CD14-positive monocyte (primary cell): ENCODE data around the gene TCEAL5. TPM values are rescaled to one million over a fixed set of nuclear protein-coding genes. Genes with fewer than 3 reads are reported as not detected.
A peak's percentile ranks its signal among the peaks of the same experiment; 100 is the strongest.
"Not testable (repeated sequence)": the region's sequence is repeated elsewhere in the genome, so short reads cannot be mapped to it uniquely, and the experiment has no call there.

ENCODE experiments used
- DNase-seq, 3 donors: peaks; one replicate each; pipeline ENCODE4 v3.0.0-alpha.2; 2011 to 2022
- H2AFZ ChIP-seq: 2 replicates; pipeline ENCODE4 v1.6.0; 2012; ENCODE audit warnings: mild to moderate bottlenecking, low read depth, low read length, inconsistent platforms; ENCODE audit not compliant: insufficient read depth, poor library complexity, severe bottlenecking
- H3K27ac ChIP-seq, 2 donors: 1 replicate in 1 of 2; 2 replicates in 1 of 2; pipeline ENCODE4 v1.5.1; 2012 to 2013; ENCODE audit warnings: low read length in 2 of 2, control low read depth in 1 of 2, inconsistent platforms in 1 of 2, low read depth in 1 of 2, mild to moderate bottlenecking in 1 of 2
- H3K27me3 ChIP-seq, 2 donors: one replicate each; pipeline versions ENCODE4 v1.6.0 to v1.6.1; 2011 to 2013; ENCODE audit warnings: low read length in 2 of 2; ENCODE audit not compliant: control insufficient read depth in 2 of 2, insufficient read depth in 2 of 2
- H3K36me3 ChIP-seq, 2 donors: replicated peaks in 1 of 2; 1 replicate in 1 of 2; 2 replicates in 1 of 2; pipeline versions ENCODE4 v1.5.1 to v1.6.1; 2012 to 2013; ENCODE audit warnings: low read length in 2 of 2, control low read depth in 1 of 2, inconsistent platforms in 1 of 2, mild to moderate bottlenecking in 1 of 2; ENCODE audit not compliant: insufficient read depth in 2 of 2, control insufficient read depth in 1 of 2
- H3K4me1 ChIP-seq, 2 donors: 1 replicate in 1 of 2; 2 replicates in 1 of 2; pipeline versions ENCODE4 v1.5.1 to v1.6.1; 2012 to 2013; ENCODE audit warnings: low read length in 2 of 2, control low read depth in 1 of 2, inconsistent platforms in 1 of 2, mild to moderate bottlenecking in 1 of 2, moderate library complexity in 1 of 2; ENCODE audit not compliant: insufficient read depth in 2 of 2, control insufficient read depth in 1 of 2
- H3K4me2 ChIP-seq: replicated peaks from 2 replicates; pipeline ENCODE3; 2012; ENCODE audit warnings: low read length, moderate library complexity, mild to moderate bottlenecking; ENCODE audit not compliant: poor library complexity, severe bottlenecking; ENCODE audit errors: extremely low read depth
- H3K4me3 ChIP-seq, 3 experiments: fragments of 200-600 bp in 1 of 3; sonication (generic) in 1 of 3; replicated peaks in 1 of 3; 1 replicate in 2 of 3; 2 replicates in 1 of 3; pipeline ENCODE4 v1.5.1; 2011 to 2013; ENCODE audit warnings: low read length in 3 of 3, mild to moderate bottlenecking in 3 of 3, control low read depth in 2 of 3, low read depth in 2 of 3, inconsistent platforms in 1 of 3, moderate library complexity in 1 of 3
- H3K79me2 ChIP-seq: 2 replicates; pipeline ENCODE4 v1.6.0; 2012; ENCODE audit warnings: mild to moderate bottlenecking, control low read depth, inconsistent platforms, low read length, moderate library complexity; ENCODE audit not compliant: insufficient read depth
- H3K9ac ChIP-seq: 2 replicates; pipeline ENCODE4 v1.6.0; 2017; ENCODE audit warnings: low read length, mild to moderate bottlenecking; ENCODE audit not compliant: insufficient read depth, poor library complexity, severe bottlenecking
- H3K9me3 ChIP-seq, 2 donors: replicated peaks in 1 of 2; 1 replicate in 1 of 2; 2 replicates in 1 of 2; pipeline versions ENCODE4 v1.5.1 to v1.6.1; 2012 to 2013; ENCODE audit warnings: low read length in 2 of 2, control low read depth in 1 of 2; ENCODE audit not compliant: control insufficient read depth in 1 of 2, insufficient read depth in 1 of 2
- H4K20me1 ChIP-seq: 2 replicates; pipeline ENCODE4 v1.6.0; 2012; ENCODE audit warnings: mild to moderate bottlenecking, low read length, control low read depth, moderate library complexity; ENCODE audit not compliant: insufficient read depth
- H3K27ac Mint-ChIP-seq, 7 donors: one replicate each; pipeline ENCODE4 v1.8.0; 2020; ENCODE audit warnings: mild to moderate bottlenecking in 7 of 7, mixed read lengths in 7 of 7, moderate library complexity in 6 of 7, inconsistent platforms in 2 of 7
- H3K27me3 Mint-ChIP-seq, 3 donors: one replicate each; pipeline ENCODE4 v1.8.0; 2021 to 2022; ENCODE audit warnings: low read depth in 3 of 3, mild to moderate bottlenecking in 3 of 3, mixed read lengths in 3 of 3, moderate library complexity in 3 of 3, inconsistent platforms in 1 of 3
- H3K36me3 Mint-ChIP-seq, 2 donors: one replicate each; pipeline ENCODE4 v1.8.0; 2020; ENCODE audit warnings: mixed read lengths in 2 of 2, inconsistent platforms in 1 of 2, mild to moderate bottlenecking in 1 of 2
- H3K4me1 Mint-ChIP-seq: one replicate; pipeline ENCODE4 v1.8.0; 2020; ENCODE audit warnings: mild to moderate bottlenecking, mixed read lengths
- H3K4me3 Mint-ChIP-seq, 2 donors: one replicate each; pipeline ENCODE4 v1.8.0; 2020; ENCODE audit warnings: mild to moderate bottlenecking in 2 of 2, mixed read lengths in 2 of 2, moderate library complexity in 1 of 2
- H3K9me3 Mint-ChIP-seq, 7 donors: one replicate each; pipeline ENCODE4 v1.8.0; 2020 to 2022; ENCODE audit warnings: mixed read lengths in 7 of 7, mild to moderate bottlenecking in 6 of 7, moderate library complexity in 6 of 7, inconsistent platforms in 2 of 7
- CTCF ChIP-seq: fragments of 200-600 bp; IDR thresholded peaks from one replicate; pipeline ENCODE4 v1.8.0; 2022; ENCODE audit warnings: antibody characterized with exemption, mild to moderate bottlenecking
- WGBS: methylation state at CpG from one replicate; pipeline ENCODE4 v1.1.5; 2013; ENCODE audit warnings: missing lambda C conversion rate; ENCODE audit not compliant: insufficient coverage; 5-methylcytosine and 5-hydroxymethylcytosine counted together
- intact Hi-C, 2 donors: fragments of 100-400 bp; cut with micrococcal nuclease; formaldehyde crosslinking; loops; one replicate each; pipeline versions ENCODE4 v1.15.0 to v1.15.1; 2023
- polyA plus RNA-seq, 3 donors: library from polyadenylated mRNA; depleted of rRNA in 1 of 3; unstranded in 2 of 3; stranded (reverse) in 1 of 3; fragments of 300-500 nt in 2 of 3; fragments of >200 nt in 1 of 3; fragmentation: Illumina TruSeq in 2 of 3; gene quantifications; 1 replicate in 2 of 3; 2 replicates in 1 of 3; pipeline ENCODE4 v1.2.3, GENCODE V29; 2012 to 2021

The TCEAL5 gene
- polyA plus RNA-seq, 3 donors: not detected

- no peaks in the 10 kb centered on the region for H3K9me3 ChIP-seq
- H3K4me1 Mint-ChIP-seq: peaks cover 3% of the 10 kb centered on the region
- H4K20me1 ChIP-seq: no peaks in the 10 kb centered on the region
- peak; percentile 17 to 58 (median 31) for DNase-seq
- H3K36me3 Mint-ChIP-seq: no peaks in the 10 kb centered on the region
- peak within 1 kb of the TSS; percentile 71 for H3K4me2 ChIP-seq
- peaks cover 6 to 18% (median 17%) of the 10 kb centered on the region in 3 donors for H3K27me3 Mint-ChIP-seq
- peak within 1 kb of the TSS; percentile 67 for H2AFZ ChIP-seq
- H3K27me3 ChIP-seq: peaks cover 2 to 10% of the 10 kb centered on the region in 2 donors
- H3K36me3 ChIP-seq: no peaks in the 10 kb centered on the region
- H3K79me2 ChIP-seq: no peaks in the 10 kb centered on the region
- intact Hi-C loops: no loop called here
- H3K27ac Mint-ChIP-seq: no peak within 1 kb of the TSS
- H3K4me1 ChIP-seq: peaks cover 7% of the 10 kb centered on the region in 2 donors
- peaks cover 0 to 6% (median 0%) of the 10 kb centered on the region in 7 donors for H3K9me3 Mint-ChIP-seq
- TF ChIP-seq CTCF: no peak
- H3K9ac ChIP-seq: peak within 1 kb of the TSS; percentile 51
- H3K4me3 ChIP-seq: peak within 1 kb of the TSS; percentile 34 to 67 (median 41)
- 1% methylated on average over 27 of the region's 52 CpGs for WGBS
- no peak within 1 kb of the TSS for H3K27ac ChIP-seq
- peak within 1 kb of the TSS; percentile 68 to 81 for H3K4me3 Mint-ChIP-seq
These were observed 34.2 kb upstream of the TCEAL5 start, which contains the start of gene BEX2 for GRCh38 chrX:103310555-103311398. Gene BEX2 (minus strand): TSS chrX:103310990. CDS start chrX:103309976, 1,014 bp downstream.

DNA sequence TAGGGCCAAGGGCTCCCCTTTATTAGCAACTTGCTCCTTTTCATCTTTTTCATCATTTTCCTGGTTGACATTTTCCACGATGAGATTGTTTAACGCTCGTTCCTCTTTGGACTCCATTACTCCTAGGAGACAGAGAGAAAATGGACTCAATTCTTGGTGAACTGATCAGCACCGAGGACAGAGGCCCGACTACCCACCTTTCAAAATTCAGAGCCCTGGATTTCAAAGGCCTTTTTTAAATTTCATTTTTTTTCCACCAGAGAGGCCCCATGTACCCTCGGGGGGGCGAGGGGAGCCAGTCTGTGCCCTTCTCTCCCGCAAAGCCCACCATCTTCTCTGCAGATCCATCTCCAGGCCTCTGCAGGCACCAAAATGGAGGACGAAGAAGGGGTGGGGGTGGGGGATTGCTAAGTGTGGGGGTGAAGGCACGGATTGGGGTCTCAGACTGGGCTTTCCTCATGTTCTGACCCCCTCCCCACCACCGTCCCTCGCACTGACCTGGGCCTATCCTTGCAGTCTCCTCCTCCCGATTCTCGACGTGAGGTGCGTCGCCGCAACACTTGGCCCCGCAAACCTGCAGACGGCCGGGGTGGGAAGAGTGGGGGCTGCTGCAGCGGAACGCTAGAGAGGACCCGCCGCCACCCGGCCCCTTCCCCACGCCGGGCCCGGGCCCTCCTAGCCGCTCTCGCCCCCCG lies 33.5 kb upstream of the TCEAL5 start:
- Histone ChIP-seq H3K4me1 (peaks cover 7% of the 10 kb centered on the region in 2 donors), H3K4me3 (peak overlapping the region; percentile 34 to 67 (median 41)), H3K9ac (peak overlapping the region; percentile 51), H3K79me2 (no peaks in the 10 kb centered on the region), H3K4me2 (peak overlapping the region; percentile 71), H3K27me3 (peaks cover 2 to 10% of the 10 kb centered on the region in 2 donors), H2AFZ (peak overlapping the region; percentile 67), H3K36me3 (no peaks in the 10 kb centered on the region), H3K27ac (no peak overlapping the region), H4K20me1 (no peaks in the 10 kb centered on the region), H3K9me3 (no peaks in the 10 kb centered on the region)
- Mint-ChIP-seq H3K4me1 (peaks cover 3% of the 10 kb centered on the region), H3K27me3 (peaks cover 6 to 18% (median 17%) of the 10 kb centered on the region in 3 donors), H3K36me3 (no peaks in the 10 kb centered on the region), H3K9me3 (peaks cover 0 to 6% (median 0%) of the 10 kb centered on the region in 7 donors), H3K27ac (no peak overlapping the region), H3K4me3 (peak overlapping the region in 1 of 2 donors; percentile 57)
- no peak for TF ChIP-seq CTCF
- WGBS: 5% methylated on average over 11 of the region's 32 CpGs
- intact Hi-C loops: no loop called here
- DNase-seq: no peak

GRCh38 chrX:103305666-103306065 lies 29.1 kb upstream of the TCEAL5 start:
- H3K4me1 ChIP-seq, H3K27ac ChIP-seq, DNase-seq, H3K27ac Mint-ChIP-seq, intact Hi-C loops, H3K4me3 Mint-ChIP-seq, H3K36me3 Mint-ChIP-seq, H4K20me1 ChIP-seq, H3K4me1 Mint-ChIP-seq, H3K4me2 ChIP-seq, H3K9ac ChIP-seq, H3K9me3 ChIP-seq, H3K79me2 ChIP-seq, H3K9me3 Mint-ChIP-seq, H3K36me3 ChIP-seq, H2AFZ ChIP-seq, H3K4me3 ChIP-seq, H3K27me3 ChIP-seq: not testable (repeated sequence)
- H3K27me3 Mint-ChIP-seq: peaks cover 3 to 13% (median 9%) of the 10 kb centered on the region in 3 donors
- no CpG with 5 or more reads among the region's 4 CpGs for WGBS
